Activated CD4-positive, alpha-beta T cell treated with anti-CD3 and anti-CD28 coated beads, Interleukin-10, Interleukin-2, amounts not matched to agents 100 ng/mL and 50 ng/mL, durations not matched to agents 16 hours and 8 hours (primary cell): Measurements from ENCODE around the gene GNB1.
"Not testable (repeated sequence)": the region's sequence is repeated elsewhere in the genome, so short reads cannot be mapped to it uniquely, and the experiment has no call there.

Experiments
- DNase-seq: peaks from one replicate; pipeline ENCODE4 v3.0.0-alpha.2; 2020

Gene GNB1

DNA sequence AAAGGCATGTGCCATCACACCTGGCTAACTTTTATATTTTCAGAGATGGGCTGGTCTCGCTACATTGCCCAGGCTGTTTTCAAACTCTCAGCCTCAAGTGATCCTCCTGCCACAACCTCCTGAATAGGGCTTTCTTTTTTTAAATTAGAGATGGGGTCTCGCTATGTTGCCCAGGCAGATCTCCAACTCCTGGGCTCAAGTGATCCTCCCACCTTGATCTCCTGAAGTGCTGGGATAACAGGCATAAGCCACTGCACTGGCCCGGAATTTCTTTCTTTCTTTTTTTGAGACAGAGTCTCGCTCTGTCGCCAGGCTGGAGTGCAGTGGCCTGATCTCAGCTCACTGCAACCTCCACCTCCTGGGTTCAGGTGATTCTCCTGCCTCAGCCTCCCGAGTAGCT lies 34.7 kb downstream of the GNB1 start:
- not testable (repeated sequence) for DNase-seq

- no peak for DNase-seq
Observed at GRCh38 chr1:1853593-1854257, 37.2 kb downstream of the GNB1 start.

GRCh38 chr1:1852619-1853414 lies 38.1 kb downstream of the GNB1 start:
- no peak for DNase-seq

GRCh38 chr1:1847890-1848289 lies 43.0 kb downstream of the GNB1 start:
- no peak for DNase-seq

GRCh38 chr1:1847061-1847850 lies 43.6 kb downstream of the GNB1 start:
- DNase-seq, result no peak

GRCh38 chr1:1846386-1846918 lies 44.4 kb downstream of the GNB1 start:
- DNase-seq, result no peak

DNA sequence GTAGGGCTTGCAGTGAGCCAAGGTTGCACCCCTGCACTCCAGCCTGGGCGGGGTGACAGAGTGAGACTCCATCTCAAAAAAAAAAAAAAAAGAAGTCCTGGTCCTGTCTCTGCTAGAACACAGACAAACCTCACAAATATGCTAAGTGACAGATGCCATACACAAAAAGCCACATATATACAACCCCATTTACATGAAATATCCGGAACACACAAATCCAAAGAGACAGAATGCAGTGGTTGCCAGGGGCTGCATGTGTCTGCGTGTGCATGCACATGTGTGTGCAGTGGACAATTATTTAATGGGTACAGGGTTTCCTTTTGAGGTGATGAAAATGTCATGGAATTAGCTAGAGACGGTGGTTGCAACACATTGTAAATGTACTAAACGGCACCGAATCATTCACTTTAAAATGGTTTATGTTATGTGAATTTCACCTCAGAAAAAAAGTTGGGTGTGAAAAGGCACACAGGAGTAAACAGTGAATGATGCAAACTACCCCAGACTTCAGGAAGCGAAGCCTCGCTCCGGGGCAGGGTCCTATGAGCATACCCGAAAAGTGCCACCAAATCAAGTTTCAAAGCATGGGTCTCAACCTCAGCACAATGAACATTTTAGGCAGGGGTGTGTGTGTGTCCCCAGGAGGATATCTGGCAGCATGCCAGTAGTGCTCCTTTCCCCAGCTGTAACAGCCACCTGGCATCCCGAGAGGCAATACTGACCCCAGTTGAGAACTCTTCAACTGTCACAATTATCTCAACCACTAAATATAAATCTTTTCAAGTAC lies 48.3 kb downstream of the GNB1 start:
- DNase-seq, result no peak

GRCh38 chr1:1841575-1841995 lies 49.3 kb downstream of the GNB1 start:
- peak; percentile 30 for DNase-seq

DNA sequence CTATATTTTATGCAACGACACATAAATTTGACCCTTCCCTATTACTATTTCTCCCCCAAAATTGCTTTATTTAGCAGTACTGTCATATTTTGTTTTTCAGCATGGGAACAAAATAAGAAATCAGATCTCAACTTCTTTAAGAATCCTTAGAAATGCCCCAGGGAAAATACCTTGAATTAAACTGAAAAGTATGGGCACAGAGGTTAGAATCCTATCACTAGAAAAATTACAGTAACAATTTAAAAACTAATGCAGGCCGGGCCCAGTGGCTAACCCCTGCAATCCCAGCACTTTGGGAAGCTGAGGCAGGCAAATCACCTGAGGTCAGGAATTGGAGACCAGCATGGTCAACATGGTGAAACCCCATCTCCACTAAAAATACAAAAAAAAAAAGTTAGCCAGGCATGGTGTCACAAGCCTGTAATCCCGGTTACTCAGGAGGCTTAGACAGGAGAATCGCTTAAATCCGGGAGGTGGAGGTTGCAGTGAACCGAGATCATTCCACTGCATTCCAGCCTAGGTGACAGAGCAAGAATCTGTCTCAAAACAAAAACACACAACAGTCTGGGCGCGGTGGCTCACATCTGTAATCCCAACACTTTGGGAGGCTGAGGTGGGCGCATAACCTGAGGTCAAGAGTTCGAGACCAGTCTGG lies 51.4 kb downstream of the GNB1 start:
- no peak for DNase-seq

DNA sequence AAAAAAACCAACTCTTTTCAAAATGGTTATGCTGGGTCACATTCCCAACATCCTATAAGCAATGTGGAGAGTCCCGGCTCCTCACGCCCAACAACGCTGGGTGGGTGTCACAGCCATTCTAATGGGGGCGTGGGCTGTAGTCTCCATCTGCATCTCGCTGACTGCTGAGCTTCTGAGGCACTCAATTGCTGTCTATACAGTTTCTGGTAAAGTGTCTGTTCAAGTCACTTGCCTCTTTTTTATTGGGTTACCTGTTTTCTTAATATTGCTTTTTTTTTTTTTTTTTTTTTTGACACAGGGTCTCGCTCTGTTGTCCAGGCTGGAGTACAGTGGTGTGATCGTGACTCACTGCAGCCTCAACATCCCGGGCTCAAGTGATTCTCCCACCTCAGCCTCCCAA lies 54.8 kb downstream of the GNB1 start:
- DNase-seq, result no peak

GRCh38 chr1:1835546-1835945 lies 55.3 kb downstream of the GNB1 start:
- no peak for DNase-seq

DNA sequence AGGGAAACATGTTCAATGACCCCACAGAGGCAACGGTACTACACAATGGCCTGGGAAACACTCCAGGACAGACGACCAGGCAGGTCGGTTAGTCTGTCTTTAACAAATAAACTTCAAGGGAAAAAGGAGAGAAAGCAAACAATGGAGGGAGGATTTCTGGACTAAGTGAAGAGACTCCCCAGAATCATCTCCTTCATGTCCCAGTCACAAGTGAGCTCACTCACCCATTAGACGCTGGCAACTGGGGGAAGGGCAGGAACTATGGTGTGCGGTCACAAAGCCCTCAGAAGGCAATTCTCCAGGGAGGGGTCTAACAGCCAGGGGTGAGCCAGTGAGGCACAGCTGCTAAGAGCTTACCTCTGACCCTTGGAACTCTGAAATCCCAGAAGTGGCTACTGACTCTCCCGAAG lies 57.0 kb downstream of the GNB1 start:
- DNase-seq, result no peak

GRCh38 chr1:1833456-1833855 lies 57.4 kb downstream of the GNB1 start:
- no peak for DNase-seq

- no peak for DNase-seq
Observed at GRCh38 chr1:1832820-1833219, 58.1 kb downstream of the GNB1 start.

GRCh38 chr1:1832166-1832565 lies 58.7 kb downstream of the GNB1 start:
- DNase-seq, result no peak

DNA sequence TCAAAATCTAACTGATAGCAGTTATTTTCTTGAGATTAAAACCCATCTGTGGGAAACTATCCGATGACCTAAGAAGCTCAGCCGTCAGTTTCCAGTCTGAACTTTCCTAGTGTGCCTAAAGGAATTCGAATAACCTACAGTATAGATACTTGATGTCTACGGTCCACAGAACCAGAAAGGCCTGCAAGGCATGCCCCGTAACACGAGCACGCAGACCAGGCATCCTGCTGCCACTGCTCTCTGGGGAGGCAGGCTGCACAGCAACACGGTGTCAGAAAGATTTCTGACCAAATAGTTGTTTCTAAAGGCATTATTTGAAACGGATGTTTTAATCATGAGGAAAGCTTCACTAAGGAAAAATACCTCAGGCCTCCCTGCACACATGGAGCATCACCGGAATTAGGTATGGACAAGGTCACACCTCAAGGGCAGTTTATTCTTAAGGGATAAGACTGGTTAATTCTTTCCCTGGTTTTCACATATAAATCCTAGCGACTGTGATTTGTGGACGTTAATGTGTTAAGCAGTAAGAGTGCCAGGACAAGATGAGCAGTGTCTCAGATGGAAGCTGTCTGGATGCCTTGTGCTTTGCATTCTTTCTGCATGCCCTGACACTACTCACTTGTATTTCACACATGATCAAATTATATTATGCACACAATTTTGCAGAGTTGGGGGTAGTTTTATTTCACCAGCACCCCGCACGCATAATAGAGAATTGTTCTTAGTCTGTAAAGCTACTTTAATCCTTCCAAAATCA lies 63.6 kb downstream of the GNB1 start:
- no peak for DNase-seq

DNA sequence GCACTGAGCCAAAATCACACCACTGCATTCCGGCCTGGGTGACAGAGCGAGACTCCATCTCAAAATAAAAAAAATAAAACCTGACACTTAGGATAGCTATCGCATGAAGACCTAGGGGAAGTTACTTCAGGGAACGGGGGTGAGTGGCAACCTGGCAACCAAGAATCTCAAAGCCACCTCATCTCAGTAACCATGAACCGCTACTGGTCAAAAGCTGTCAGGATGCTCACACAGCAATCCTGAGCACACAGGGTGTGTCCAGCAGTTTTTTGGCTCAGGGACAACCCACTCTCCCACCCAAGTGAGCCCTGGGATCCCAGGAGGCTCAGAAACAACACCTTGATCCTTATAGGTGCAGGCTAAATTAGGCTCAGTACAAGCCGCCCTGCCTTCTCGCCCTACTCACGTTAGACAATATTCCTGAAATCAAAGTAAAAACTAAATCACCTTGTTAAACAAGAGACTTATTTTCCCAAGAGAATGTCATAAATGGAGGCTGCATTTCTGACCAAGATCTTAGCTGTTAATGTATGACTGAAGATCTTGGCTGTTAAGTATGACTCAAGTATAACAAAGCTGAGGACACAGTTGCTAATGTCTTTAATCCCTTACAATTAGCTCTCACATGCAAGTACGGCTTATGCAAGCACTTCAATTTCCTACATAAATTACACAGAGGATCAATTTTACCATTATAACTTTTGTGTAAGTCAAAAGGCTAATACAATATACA lies 64.4 kb downstream of the GNB1 start:
- peak; percentile 27 for DNase-seq

- DNase-seq, result peak; percentile 58
Observed at GRCh38 chr1:1825217-1825616, 65.7 kb downstream of the GNB1 start.

- DNase-seq, result no peak
Observed at GRCh38 chr1:1819762-1820161, 71.1 kb downstream of the GNB1 start.

DNA sequence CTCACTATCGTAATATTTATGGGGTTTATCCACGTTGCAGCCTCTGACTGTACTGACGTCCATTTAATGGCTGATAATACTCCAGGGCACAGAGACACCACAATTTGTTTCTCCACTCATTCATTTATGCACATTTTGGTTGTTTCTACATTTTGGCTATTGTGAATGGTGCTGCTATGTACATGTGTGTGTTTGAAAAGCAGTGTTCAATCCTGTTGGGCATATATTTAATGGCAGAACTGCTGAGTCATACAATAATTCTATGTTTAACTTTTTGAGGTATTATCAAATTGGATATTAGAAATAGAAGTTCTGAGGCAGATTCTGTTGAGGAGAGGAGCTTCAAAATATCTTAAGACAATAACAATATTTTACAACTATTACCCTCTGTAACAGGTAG lies 73.7 kb downstream of the GNB1 start:
- no peak for DNase-seq
